WTC11 (cell line): ENCODE data around the gene KLHL29.

Source experiments
- ATF3 ChIP-seq: sonication (generic); formaldehyde crosslinking; conservative IDR thresholded peaks from 2 replicates; pipeline ENCODE4 v1.8.1; 2022; ENCODE audit warnings: mild to moderate bottlenecking, missing genetic modification reagents
- CREB1 ChIP-seq: sonication (generic); formaldehyde crosslinking; IDR thresholded peaks from 2 replicates; pipeline ENCODE4 v1.8.0; 2023; ENCODE audit warnings: mild to moderate bottlenecking, missing genetic modification reagents
- CTCF ChIP-seq: fragments of 200-600 bp; IDR thresholded peaks from 2 replicates; pipeline ENCODE4 v1.8.0; 2022; ENCODE audit warnings: antibody characterized with exemption
- E2F1 ChIP-seq: sonication (generic); formaldehyde crosslinking; IDR thresholded peaks from 2 replicates; pipeline ENCODE4 v1.8.0; 2022; ENCODE audit warnings: mild to moderate bottlenecking, missing genetic modification reagents
- HMGXB4 ChIP-seq: sonication (generic); formaldehyde crosslinking; IDR thresholded peaks from 2 replicates; pipeline ENCODE4 v1.8.1; 2023; ENCODE audit warnings: mild to moderate bottlenecking, moderate library complexity, missing genetic modification reagents
- MLX ChIP-seq: sonication (generic); formaldehyde crosslinking; IDR thresholded peaks from 2 replicates; pipeline ENCODE4 v1.8.1; 2023; ENCODE audit warnings: mild to moderate bottlenecking, missing genetic modification reagents, moderate library complexity
- NR3C1 ChIP-seq: sonication (generic); formaldehyde crosslinking; conservative IDR thresholded peaks from 2 replicates; pipeline ENCODE4 v1.8.1; 2023; ENCODE audit warnings: low read depth, mild to moderate bottlenecking, missing genetic modification reagents
- PREB ChIP-seq: sonication (generic); formaldehyde crosslinking; IDR thresholded peaks from 2 replicates; pipeline ENCODE4 v1.8.1; 2022; ENCODE audit warnings: mild to moderate bottlenecking, missing genetic modification reagents, moderate library complexity, borderline replicate concordance
- SP1 ChIP-seq: sonication (generic); formaldehyde crosslinking; conservative IDR thresholded peaks from 2 replicates; pipeline ENCODE4 v1.8.1; 2022; ENCODE audit warnings: missing genetic modification reagents
- STAT6 ChIP-seq: sonication (generic); formaldehyde crosslinking; conservative IDR thresholded peaks from 2 replicates; pipeline ENCODE4 v1.8.1; 2023; ENCODE audit warnings: mild to moderate bottlenecking, low read depth, missing genetic modification reagents, moderate library complexity
- TCF7 ChIP-seq: sonication (generic); formaldehyde crosslinking; IDR thresholded peaks from 2 replicates; pipeline ENCODE4 v1.8.0; 2022; ENCODE audit warnings: mild to moderate bottlenecking, low read depth, missing genetic modification reagents, moderate library complexity
- TEAD4 ChIP-seq: sonication (generic); formaldehyde crosslinking; IDR thresholded peaks from 2 replicates; pipeline ENCODE4 v1.8.0; 2022; ENCODE audit warnings: mild to moderate bottlenecking, missing genetic modification reagents
- ZNF138 ChIP-seq: sonication (generic); formaldehyde crosslinking; conservative IDR thresholded peaks from 2 replicates; pipeline ENCODE4 v1.8.1; 2022; ENCODE audit warnings: mild to moderate bottlenecking, moderate library complexity, missing genetic modification reagents
- ZNF423 ChIP-seq: fragments of 250-450 bp; sonication (Bioruptor Pico); IDR thresholded peaks from 2 replicates; pipeline ENCODE4 v2.1.2; 2022; ENCODE audit warnings: mild to moderate bottlenecking, moderate library complexity

GRCh38 chr2:23722255-23722654, 337.3 kb downstream of the KLHL29 start:
- TF ChIP-seq CTCF: no peak
- no peak for TF ChIP-seq ZNF138
- TF ChIP-seq ATF3: no peak
- no peak for TF ChIP-seq NR3C1 (CRISPR knock-in tag)
- no peak for TF ChIP-seq HMGXB4 (CRISPR knock-in tag)
- no peak for TF ChIP-seq E2F1
- TF ChIP-seq MLX: no peak
- TF ChIP-seq TCF7 (CRISPR knock-in tag): no peak
- no peak for TF ChIP-seq ZNF423 (CRISPR knock-in tag)
- TF ChIP-seq STAT6 (CRISPR knock-in tag): no peak
- no peak for TF ChIP-seq TEAD4 (CRISPR knock-in tag)
- TF ChIP-seq SP1 (CRISPR knock-in tag): no peak
- TF ChIP-seq PREB (CRISPR knock-in tag): no peak
- TF ChIP-seq CREB1 (CRISPR knock-in tag): no peak
